Measurements from ENCODE around the gene EPPIN. TPM values are rescaled to one million over a fixed set of nuclear protein-coding genes. Genes with fewer than 3 reads are reported as not detected.

Gene EPPIN
- total and polyA plus RNA-seq, 2 donors (not counting 3 experiments of a cell fraction or from before 2014, with no cell fraction given) = not detected

GRCh38 chr20:45496166-45496565 is 51.0 kb downstream of the EPPIN start:
- dilution Hi-C loops (cut with MboI; ENCODE audit: extremely low pct_ligation_motif_present, low sequenced_read_pairs) = no loop called here
- intact Hi-C loops (cut with micrococcal nuclease) = no loop called here
- Histone ChIP-seq H3K9ac (replicated peaks; ENCODE audit: extremely low read depth, insufficient read depth, low read length) (no peak overlapping the region), H4K20me1 (replicated peaks; ENCODE audit: control insufficient read depth, extremely low read depth, insufficient read depth, low read length) (no peaks in the 10 kb centered on the region), H3K36me3 (ENCODE audit: control insufficient read depth in 2 of 2, extremely low read depth in 1 of 2, insufficient read depth in 2 of 2, low read length in 2 of 2) (no peaks in the 10 kb centered on the region), H3K27me3 (ENCODE audit: control insufficient read depth in 2 of 2, insufficient read depth in 2 of 2, low read length in 2 of 2) (peaks cover 3% of the 10 kb centered on the region in 2 experiments), H3K4me1 (ENCODE audit: control insufficient read depth, extremely low read depth, insufficient read depth, low read length) (no peaks in the 10 kb centered on the region), H3K9me3 (replicated peaks; ENCODE audit: control insufficient read depth, insufficient read depth, low read length) (no peaks in the 10 kb centered on the region), H3K27ac (ENCODE audit: insufficient read depth, low read depth, low read length) (no peak overlapping the region), H3K9me1 (replicated peaks; ENCODE audit: control insufficient read depth, extremely low read depth, insufficient read depth, low read length) (no peaks in the 10 kb centered on the region), H3K4me2 (ENCODE audit: insufficient read depth, low read length) (no peak overlapping the region), H3K79me2 (ENCODE audit: control insufficient read depth, insufficient read depth, low read length) (no peaks in the 10 kb centered on the region), H3K4me3 (replicated peaks in 1 of 3; ENCODE audit: insufficient read depth in 1 of 3, low read depth in 1 of 3, low read length in 3 of 3) (no peak overlapping the region), H2AFZ (ENCODE audit: low read depth, low read length) (no peak overlapping the region)
- no TSS peak for BruUV-seq (replicated peaks)
- ChIA-PET CTCF (no interaction called here), POLR2A (no interaction called here)
- TF ChIP-seq CTCF (IDR thresholded peaks at IDR 0.05; ENCODE audit: extremely low read depth in 1 of 2, insufficient read depth in 1 of 2, low read depth in 1 of 2, low read length in 2 of 2) = no peak
- TF ChIP-seq EZH2 (IDR thresholded peaks at IDR 0.05; ENCODE audit: borderline replicate concordance, low read depth, low read length, severe bottlenecking) = no peak
- TF ChIP-seq, protein P1, sequence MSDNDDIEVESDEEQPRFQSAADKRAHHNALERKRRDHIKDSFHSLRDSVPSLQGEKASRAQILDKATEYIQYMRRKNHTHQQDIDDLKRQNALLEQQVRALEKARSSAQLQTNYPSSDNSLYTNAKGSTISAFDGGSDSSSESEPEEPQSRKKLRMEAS (IDR thresholded peaks at IDR 0.05; ENCODE audit: insufficient read depth, insufficient read length) = no peak
- TF ChIP-seq JUN (IDR thresholded peaks at IDR 0.05; ENCODE audit: borderline replicate concordance, insufficient read depth, insufficient read length, low read depth) = no peak
- no peak for TF ChIP-seq GATA2 (IDR thresholded peaks at IDR 0.05; ENCODE audit: insufficient read depth, insufficient read length, low read depth, low read length)
- TF ChIP-seq POLR2A (IDR thresholded peaks at IDR 0.05; ENCODE audit: low read depth, low read length) = no peak
- TF ChIP-seq FOS (IDR thresholded peaks at IDR 0.05; ENCODE audit: borderline replicate concordance, insufficient read depth, low read length) = no peak
- no peak for TF ChIP-seq MYC (IDR thresholded peaks at IDR 0.05; ENCODE audit: low read depth, low read length)
- TF ChIP-seq POLR2AphosphoS5 (IDR thresholded peaks at IDR 0.05; ENCODE audit: insufficient read depth, low read depth, low read length) = no peak
- FAIRE-seq (no peak), DNase-seq (ENCODE audit: low read depth, low spot score) (no peak)

Data from endothelial cell of umbilical vein (primary cell).